ENCODE data around the gene AGPAT3. TPM values are rescaled to one million over a fixed set of nuclear protein-coding genes. Genes with fewer than 3 reads are reported as not detected.

The AGPAT3 gene
- polyA plus RNA-seq, 2 donors: 15.3 to 18.6 TPM

DNA sequence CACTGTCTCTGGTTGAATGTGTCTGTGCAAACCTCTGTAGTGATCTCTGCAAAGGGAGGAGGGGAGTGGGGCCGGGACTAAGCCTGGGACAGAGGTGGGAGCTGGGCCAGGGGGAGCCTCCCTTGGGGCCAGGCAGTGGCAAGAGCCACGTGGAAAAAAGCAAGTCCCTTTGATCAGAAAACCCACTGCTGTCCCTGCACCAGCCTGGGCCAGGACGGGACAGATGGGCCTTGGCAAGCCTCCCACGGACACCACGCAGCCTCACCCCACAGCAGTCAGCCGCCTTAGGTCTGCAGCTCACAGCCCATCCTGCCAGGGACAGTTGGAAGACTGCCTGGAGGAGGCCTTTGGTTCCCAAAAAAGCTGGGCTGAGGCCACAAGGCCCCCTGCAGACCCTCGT, 135.3 kb downstream of the AGPAT3 start:
- Histone ChIP-seq H3K4me1 (ENCODE audit: control insufficient read depth in 2 of 2, insufficient read depth in 2 of 2, low read length in 1 of 2) (no peaks in the 10 kb centered on the region), H3K36me3 (ENCODE audit: control insufficient read depth in 2 of 2, insufficient read depth in 2 of 2, low read length in 1 of 2) (no peaks in the 10 kb centered on the region), H3K4me3 (ENCODE audit: low read depth in 1 of 2, low read length in 2 of 2) (no peak overlapping the region), H3K27ac (ENCODE audit: low read depth in 2 of 2, low read length in 1 of 2) (no peak overlapping the region), H3K27me3 (ENCODE audit: control insufficient read depth in 1 of 2, insufficient read depth in 2 of 2, low read length in 2 of 2) (no peaks in the 10 kb centered on the region), H3K9me3 (ENCODE audit: control insufficient read depth in 2 of 2, insufficient read depth in 1 of 2, low read depth in 1 of 2, low read length in 1 of 2) (no peaks in the 10 kb centered on the region)
- 52 to 55% methylated on average over 7 of the region's 7 CpGs for WGBS, 2 donors

GRCh38 chr21:44002511-44002910, 137.5 kb downstream of the AGPAT3 start:
- 90 to 92% methylated on average over 10 of the region's 10 CpGs for WGBS, 2 donors
- Histone ChIP-seq H3K27ac (ENCODE audit: low read depth in 2 of 2, low read length in 1 of 2) (no peak overlapping the region), H3K4me3 (ENCODE audit: low read depth in 1 of 2, low read length in 2 of 2) (no peak overlapping the region), H3K36me3 (ENCODE audit: control insufficient read depth in 2 of 2, insufficient read depth in 2 of 2, low read length in 1 of 2) (no peaks in the 10 kb centered on the region), H3K4me1 (ENCODE audit: control insufficient read depth in 2 of 2, insufficient read depth in 2 of 2, low read length in 1 of 2) (no peaks in the 10 kb centered on the region), H3K27me3 (ENCODE audit: control insufficient read depth in 1 of 2, insufficient read depth in 2 of 2, low read length in 2 of 2) (no peaks in the 10 kb centered on the region), H3K9me3 (ENCODE audit: control insufficient read depth in 2 of 2, insufficient read depth in 1 of 2, low read depth in 1 of 2, low read length in 1 of 2) (no peaks in the 10 kb centered on the region)

DNA sequence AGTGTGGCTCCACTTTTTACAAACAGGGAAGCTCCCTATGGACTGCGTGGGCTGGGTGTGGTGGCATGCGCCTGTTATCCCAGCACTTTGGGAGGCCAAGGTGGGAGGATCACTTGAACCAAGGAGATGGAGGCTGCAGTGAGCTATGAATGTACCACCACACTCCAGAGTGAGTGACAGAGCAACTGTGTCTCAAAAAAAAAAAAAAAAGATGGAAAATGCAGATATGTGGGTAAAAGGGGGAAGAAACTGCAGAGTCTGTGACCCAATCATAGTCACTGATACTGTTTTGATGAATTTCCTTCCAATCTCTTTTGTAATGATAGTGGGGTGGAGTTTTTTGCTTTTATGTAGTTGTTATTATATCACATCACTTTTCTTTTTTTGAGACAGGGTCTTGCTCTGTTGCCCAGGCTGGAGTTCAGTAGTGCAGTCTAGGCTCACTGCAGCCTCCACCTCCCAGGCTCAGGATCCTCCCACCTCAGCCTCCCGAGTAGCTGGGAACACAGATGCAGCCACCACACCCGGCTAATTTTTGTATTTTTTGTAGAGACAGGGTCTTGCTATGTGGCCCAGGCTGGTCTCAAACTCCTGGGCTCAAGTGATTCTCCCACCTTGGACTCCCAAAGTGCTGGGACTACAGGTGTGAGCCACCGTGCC, 138.4 kb downstream of the AGPAT3 start:
- H3K9me3 ChIP-seq (ENCODE audit: control insufficient read depth in 2 of 2, insufficient read depth in 1 of 2, low read depth in 1 of 2, low read length in 1 of 2): no peaks in the 10 kb centered on the region
- no peaks in the 10 kb centered on the region for H3K27me3 ChIP-seq (ENCODE audit: control insufficient read depth in 1 of 2, insufficient read depth in 2 of 2, low read length in 2 of 2)
- H3K27ac ChIP-seq (ENCODE audit: low read depth in 2 of 2, low read length in 1 of 2): no peak overlapping the region
- WGBS, 2 donors: 80 to 91% methylated on average over 5 of the region's 5 CpGs
- no peaks in the 10 kb centered on the region for H3K36me3 ChIP-seq (ENCODE audit: control insufficient read depth in 2 of 2, insufficient read depth in 2 of 2, low read length in 1 of 2)
- no peaks in the 10 kb centered on the region for H3K4me1 ChIP-seq (ENCODE audit: control insufficient read depth in 2 of 2, insufficient read depth in 2 of 2, low read length in 1 of 2)
- no peak overlapping the region for H3K4me3 ChIP-seq (ENCODE audit: low read depth in 1 of 2, low read length in 2 of 2)

DNA sequence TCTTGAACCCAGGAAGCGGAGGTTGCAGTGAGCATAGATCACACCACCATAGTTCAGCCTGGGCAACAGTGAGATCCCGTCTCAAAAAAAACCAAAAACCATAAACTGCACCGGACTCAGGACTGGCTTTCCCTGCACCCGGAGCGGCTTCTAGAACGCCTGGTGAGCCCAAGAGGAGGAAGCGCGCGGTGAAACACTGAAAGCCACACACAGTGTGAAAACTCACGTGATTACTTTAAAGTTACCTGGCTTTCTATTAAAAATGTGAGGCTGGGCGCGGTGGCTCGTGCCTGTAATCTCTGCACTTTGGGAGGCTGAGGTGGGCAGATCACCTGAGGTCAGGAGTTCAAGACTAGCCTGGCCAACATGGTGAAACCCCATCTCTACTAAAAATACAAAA, 140.0 kb downstream of the AGPAT3 start:
- no peaks in the 10 kb centered on the region for H3K9me3 ChIP-seq (ENCODE audit: control insufficient read depth in 2 of 2, insufficient read depth in 1 of 2, low read depth in 1 of 2, low read length in 1 of 2)
- no peak overlapping the region for H3K27ac ChIP-seq (ENCODE audit: low read depth in 2 of 2, low read length in 1 of 2)
- WGBS, 2 donors: 90 to 91% methylated on average over 13 of the region's 13 CpGs
- no peaks in the 10 kb centered on the region for H3K27me3 ChIP-seq (ENCODE audit: control insufficient read depth in 1 of 2, insufficient read depth in 2 of 2, low read length in 2 of 2)
- no peak overlapping the region for H3K4me3 ChIP-seq (ENCODE audit: low read depth in 1 of 2, low read length in 2 of 2)
- H3K36me3 ChIP-seq (ENCODE audit: control insufficient read depth in 2 of 2, insufficient read depth in 2 of 2, low read length in 1 of 2): no peaks in the 10 kb centered on the region
- no peaks in the 10 kb centered on the region for H3K4me1 ChIP-seq (ENCODE audit: control insufficient read depth in 2 of 2, insufficient read depth in 2 of 2, low read length in 1 of 2)

DNA sequence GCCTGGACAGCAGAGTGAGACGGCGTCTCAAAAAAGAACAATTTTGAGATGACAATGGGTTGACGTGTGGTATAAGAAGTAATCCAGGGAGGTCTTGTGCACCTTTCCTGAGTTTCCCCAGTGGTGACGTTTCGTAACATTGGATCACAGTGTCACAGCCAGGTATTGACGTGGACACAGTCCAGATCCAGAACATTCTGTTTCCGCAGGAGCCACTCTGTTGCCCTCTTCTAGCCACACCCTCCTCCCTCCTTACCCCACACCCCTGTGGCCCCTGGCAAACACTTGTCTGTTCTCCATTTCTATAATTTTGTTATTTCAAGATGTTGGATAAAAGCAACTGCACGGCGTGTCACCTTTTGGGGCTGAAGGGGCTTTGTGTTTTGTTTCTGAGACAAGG, 140.6 kb downstream of the AGPAT3 start:
- H3K9me3 ChIP-seq (ENCODE audit: control insufficient read depth in 2 of 2, insufficient read depth in 1 of 2, low read depth in 1 of 2, low read length in 1 of 2): no peaks in the 10 kb centered on the region
- H3K4me1 ChIP-seq (ENCODE audit: control insufficient read depth in 2 of 2, insufficient read depth in 2 of 2, low read length in 1 of 2): no peaks in the 10 kb centered on the region
- 84 to 85% methylated on average over 9 of the region's 9 CpGs for whole genome bisulfite sequencing, 2 donors
- H3K36me3 ChIP-seq (ENCODE audit: control insufficient read depth in 2 of 2, insufficient read depth in 2 of 2, low read length in 1 of 2): no peaks in the 10 kb centered on the region
- H3K27ac ChIP-seq (ENCODE audit: low read depth in 2 of 2, low read length in 1 of 2): no peak overlapping the region
- no peaks in the 10 kb centered on the region for H3K27me3 ChIP-seq (ENCODE audit: control insufficient read depth in 1 of 2, insufficient read depth in 2 of 2, low read length in 2 of 2)
- H3K4me3 ChIP-seq (ENCODE audit: low read depth in 1 of 2, low read length in 2 of 2): no peak overlapping the region

DNA sequence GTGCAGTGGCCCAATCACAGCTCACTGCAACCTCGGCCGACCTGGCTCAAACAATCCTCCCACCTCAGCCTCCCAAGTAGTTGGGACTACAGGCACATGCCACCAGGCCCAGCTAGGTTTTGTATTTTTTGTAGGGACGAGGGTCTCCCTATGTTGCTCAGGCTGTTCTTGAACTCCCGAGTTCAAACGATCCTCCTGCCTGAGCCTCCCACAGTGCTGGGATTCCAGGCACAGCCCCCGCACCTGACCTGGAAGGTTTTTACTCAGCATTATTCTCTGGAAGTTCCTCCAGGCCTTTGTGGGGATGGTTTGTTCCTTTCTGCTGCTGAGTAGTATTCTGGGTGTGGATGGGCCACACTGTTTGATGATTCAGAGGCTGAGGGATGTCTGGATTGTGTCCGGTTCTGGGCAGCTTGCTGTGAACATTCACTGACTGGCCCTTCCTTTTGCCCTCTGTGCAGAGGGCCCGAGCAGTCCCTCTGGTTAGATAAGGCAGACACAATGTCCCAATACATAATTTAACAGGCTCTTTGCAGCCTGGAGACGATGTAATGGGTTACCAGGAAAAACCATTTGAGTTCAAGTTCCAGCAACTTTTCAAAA, 141.1 kb downstream of the AGPAT3 start:
- H3K9me3 ChIP-seq (ENCODE audit: control insufficient read depth in 2 of 2, insufficient read depth in 1 of 2, low read depth in 1 of 2, low read length in 1 of 2): no peaks in the 10 kb centered on the region
- H3K4me3 ChIP-seq (ENCODE audit: low read depth in 1 of 2, low read length in 2 of 2): no peak overlapping the region
- H3K36me3 ChIP-seq (ENCODE audit: control insufficient read depth in 2 of 2, insufficient read depth in 2 of 2, low read length in 1 of 2): no peaks in the 10 kb centered on the region
- no peaks in the 10 kb centered on the region for H3K4me1 ChIP-seq (ENCODE audit: control insufficient read depth in 2 of 2, insufficient read depth in 2 of 2, low read length in 1 of 2)
- no peaks in the 10 kb centered on the region for H3K27me3 ChIP-seq (ENCODE audit: control insufficient read depth in 1 of 2, insufficient read depth in 2 of 2, low read length in 2 of 2)
- H3K27ac ChIP-seq (ENCODE audit: low read depth in 2 of 2, low read length in 1 of 2): no peak overlapping the region
- WGBS, 2 donors: 73 to 80% methylated on average over 9 of the region's 9 CpGs

GRCh38 chr21:44006656-44007055, 141.6 kb downstream of the AGPAT3 start:
- peak overlapping the region in 1 of 2 donors; percentile 38 for H3K27ac ChIP-seq (ENCODE audit: low read depth in 2 of 2, low read length in 1 of 2)

GRCh38 chr21:44010429-44010828, 145.4 kb downstream of the AGPAT3 start:
- H3K27me3 ChIP-seq (ENCODE audit: control insufficient read depth in 1 of 2, insufficient read depth in 2 of 2, low read length in 2 of 2): no peaks in the 10 kb centered on the region
- no peak overlapping the region for H3K4me3 ChIP-seq (ENCODE audit: low read depth in 1 of 2, low read length in 2 of 2)
- H3K36me3 ChIP-seq (ENCODE audit: control insufficient read depth in 2 of 2, insufficient read depth in 2 of 2, low read length in 1 of 2): no peaks in the 10 kb centered on the region
- 75 to 79% methylated on average over 9 of the region's 9 CpGs for WGBS, 2 donors
- H3K4me1 ChIP-seq (ENCODE audit: control insufficient read depth in 2 of 2, insufficient read depth in 2 of 2, low read length in 1 of 2): peaks cover 0 to 3% of the 10 kb centered on the region in 2 donors
- H3K9me3 ChIP-seq (ENCODE audit: control insufficient read depth in 2 of 2, insufficient read depth in 1 of 2, low read depth in 1 of 2, low read length in 1 of 2): no peaks in the 10 kb centered on the region
- no peak overlapping the region for H3K27ac ChIP-seq (ENCODE audit: low read depth in 2 of 2, low read length in 1 of 2)

More at GRCh38 chr21:44006656-44007055, 141.6 kb downstream of the AGPAT3 start:
- Histone ChIP-seq H3K4me1 (ENCODE audit: control insufficient read depth in 2 of 2, insufficient read depth in 2 of 2, low read length in 1 of 2) (no peaks in the 10 kb centered on the region), H3K9me3 (ENCODE audit: control insufficient read depth in 2 of 2, insufficient read depth in 1 of 2, low read depth in 1 of 2, low read length in 1 of 2) (no peaks in the 10 kb centered on the region), H3K4me3 (ENCODE audit: low read depth in 1 of 2, low read length in 2 of 2) (no peak overlapping the region), H3K36me3 (ENCODE audit: control insufficient read depth in 2 of 2, insufficient read depth in 2 of 2, low read length in 1 of 2) (no peaks in the 10 kb centered on the region), H3K27me3 (ENCODE audit: control insufficient read depth in 1 of 2, insufficient read depth in 2 of 2, low read length in 2 of 2) (no peaks in the 10 kb centered on the region)
- WGBS, 2 donors: 80 to 82% methylated on average over 8 of the region's 8 CpGs

DNA sequence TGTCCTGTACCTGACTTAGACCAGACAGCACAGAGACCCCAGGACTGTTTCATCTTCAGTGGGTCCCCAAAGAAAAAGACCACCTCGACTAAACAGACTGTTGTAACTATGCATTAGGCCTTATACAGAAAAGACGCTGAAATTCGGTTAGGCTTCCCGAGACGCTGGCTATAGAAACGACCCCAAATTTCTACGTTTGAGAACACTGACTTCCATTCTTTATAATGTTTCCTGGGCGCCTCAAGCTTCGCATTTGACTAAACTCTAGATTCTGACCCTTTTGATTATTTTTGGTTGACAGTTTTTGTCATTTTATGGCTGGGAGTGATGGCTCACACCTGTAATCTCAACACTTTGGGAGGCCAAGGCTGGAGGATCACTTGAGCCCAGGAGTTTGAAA, 146.1 kb downstream of the AGPAT3 start:
- no peaks in the 10 kb centered on the region for H3K27me3 ChIP-seq (ENCODE audit: control insufficient read depth in 1 of 2, insufficient read depth in 2 of 2, low read length in 2 of 2)
- H3K9me3 ChIP-seq (ENCODE audit: control insufficient read depth in 2 of 2, insufficient read depth in 1 of 2, low read depth in 1 of 2, low read length in 1 of 2): no peaks in the 10 kb centered on the region
- WGBS, 2 donors: 77 to 81% methylated on average over 9 of the region's 9 CpGs
- peaks cover 0 to 3% of the 10 kb centered on the region in 2 donors for H3K4me1 ChIP-seq (ENCODE audit: control insufficient read depth in 2 of 2, insufficient read depth in 2 of 2, low read length in 1 of 2)
- H3K27ac ChIP-seq (ENCODE audit: low read depth in 2 of 2, low read length in 1 of 2): no peak overlapping the region
- H3K36me3 ChIP-seq (ENCODE audit: control insufficient read depth in 2 of 2, insufficient read depth in 2 of 2, low read length in 1 of 2): no peaks in the 10 kb centered on the region
- H3K4me3 ChIP-seq (ENCODE audit: low read depth in 1 of 2, low read length in 2 of 2): peak overlapping the region; percentile 94 to 96

Measured in esophagus (tissue), 2 donors.